ENCODE data around the gene DLL1. TPM values are rescaled to one million over a fixed set of nuclear protein-coding genes. Genes with fewer than 3 reads are reported as not detected.

The DLL1 gene
- total RNA-seq, 1 donor from 2014 or later, result 6.4 TPM

DNA sequence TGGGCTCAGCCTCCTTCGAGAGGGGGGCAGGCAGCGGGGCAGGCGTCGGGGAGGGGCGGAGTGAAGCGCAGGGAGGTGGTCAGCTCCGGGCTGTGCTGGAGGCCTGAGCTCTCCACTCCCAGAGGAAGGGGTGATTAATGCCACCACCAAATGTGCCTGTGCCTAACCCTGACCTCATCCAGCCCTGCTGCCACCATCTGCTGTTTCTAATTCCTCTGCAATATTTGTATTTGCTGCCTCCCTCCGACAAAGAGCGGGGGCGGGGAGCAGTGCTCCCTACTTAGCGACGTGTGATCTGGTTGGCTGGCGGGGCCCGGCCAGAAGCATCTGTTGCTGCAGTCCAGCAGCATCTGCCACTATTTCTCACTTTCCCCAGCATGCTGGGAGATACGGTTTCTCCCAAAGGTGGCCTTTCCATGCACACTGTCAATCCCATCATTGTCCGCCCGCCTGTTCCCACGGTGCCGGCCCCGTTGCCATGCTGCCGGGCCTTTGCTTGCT, 47.0 kb downstream of the DLL1 start:
- DNase-seq (ENCODE audit: low spot score), result peak; percentile 55

DNA sequence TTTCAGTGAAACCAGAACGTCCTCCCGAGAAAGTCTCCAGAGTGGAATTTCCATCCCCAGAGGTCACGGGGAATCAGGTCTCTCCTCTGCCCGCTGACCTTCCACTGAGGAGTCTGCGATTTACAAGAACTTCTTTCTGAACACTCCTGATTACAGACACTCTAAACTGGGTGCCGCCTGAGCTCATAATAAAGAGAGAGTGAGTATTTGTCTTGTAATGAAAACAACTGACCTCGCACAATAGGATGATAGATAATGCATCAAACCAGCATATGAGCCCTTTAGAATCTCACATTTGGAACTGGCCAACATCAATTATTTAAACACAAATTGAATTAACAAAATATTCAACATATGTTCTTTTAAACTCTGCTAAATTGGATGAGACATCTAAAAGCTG, 47.5 kb downstream of the DLL1 start:
- intact Hi-C loops (cut with DNase I), result no loop called here

More for the DNA sequence above, 47.0 kb downstream of the DLL1 start:
- intact Hi-C loops (cut with DNase I), result no loop called here

DNA sequence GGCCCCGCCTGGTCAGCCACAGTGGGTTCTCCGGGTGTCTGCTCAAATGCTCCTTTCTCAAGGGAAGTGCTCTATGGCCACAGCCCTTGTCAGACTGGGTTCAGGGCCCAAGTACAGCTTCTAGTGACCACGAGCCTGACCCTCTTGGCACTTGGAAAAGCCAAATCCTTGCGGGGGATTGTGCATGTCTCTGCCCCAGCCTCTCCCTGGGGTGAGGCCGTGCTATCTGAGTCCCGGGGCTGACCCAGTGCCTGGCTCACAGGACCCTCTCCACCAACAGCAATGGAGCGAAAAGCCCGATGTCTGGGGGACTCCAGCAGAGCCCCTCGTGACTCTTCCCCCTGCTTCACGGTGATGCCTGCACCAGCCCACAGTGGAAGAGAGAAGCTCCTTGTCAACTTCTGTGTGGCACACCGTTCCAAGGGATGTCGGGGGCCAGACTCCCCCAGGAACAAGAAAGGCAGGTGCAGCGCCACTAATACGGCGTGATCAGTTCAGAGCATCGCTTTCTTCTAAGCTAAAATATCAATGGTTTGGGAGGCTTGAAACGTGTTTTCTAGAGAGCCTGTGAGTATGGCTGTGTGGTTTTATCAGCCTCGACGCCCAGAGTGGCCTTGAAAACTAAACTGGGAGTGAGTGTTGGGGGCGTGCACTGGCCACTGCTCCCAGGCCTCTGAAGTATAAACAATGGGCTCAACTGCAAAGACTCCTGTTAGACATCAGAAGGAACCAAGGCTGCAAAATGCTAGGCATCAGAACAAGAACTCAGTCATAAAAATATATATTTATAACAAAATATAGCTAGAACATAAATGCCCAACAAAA, 51.9 kb downstream of the DLL1 start:
- intact Hi-C loops (cut with DNase I), result no loop called here
- DNase-seq (ENCODE audit: low spot score), result peak; percentile 39

More for the DNA sequence above, 47.5 kb downstream of the DLL1 start:
- no peak for DNase-seq (ENCODE audit: low spot score)

DNA sequence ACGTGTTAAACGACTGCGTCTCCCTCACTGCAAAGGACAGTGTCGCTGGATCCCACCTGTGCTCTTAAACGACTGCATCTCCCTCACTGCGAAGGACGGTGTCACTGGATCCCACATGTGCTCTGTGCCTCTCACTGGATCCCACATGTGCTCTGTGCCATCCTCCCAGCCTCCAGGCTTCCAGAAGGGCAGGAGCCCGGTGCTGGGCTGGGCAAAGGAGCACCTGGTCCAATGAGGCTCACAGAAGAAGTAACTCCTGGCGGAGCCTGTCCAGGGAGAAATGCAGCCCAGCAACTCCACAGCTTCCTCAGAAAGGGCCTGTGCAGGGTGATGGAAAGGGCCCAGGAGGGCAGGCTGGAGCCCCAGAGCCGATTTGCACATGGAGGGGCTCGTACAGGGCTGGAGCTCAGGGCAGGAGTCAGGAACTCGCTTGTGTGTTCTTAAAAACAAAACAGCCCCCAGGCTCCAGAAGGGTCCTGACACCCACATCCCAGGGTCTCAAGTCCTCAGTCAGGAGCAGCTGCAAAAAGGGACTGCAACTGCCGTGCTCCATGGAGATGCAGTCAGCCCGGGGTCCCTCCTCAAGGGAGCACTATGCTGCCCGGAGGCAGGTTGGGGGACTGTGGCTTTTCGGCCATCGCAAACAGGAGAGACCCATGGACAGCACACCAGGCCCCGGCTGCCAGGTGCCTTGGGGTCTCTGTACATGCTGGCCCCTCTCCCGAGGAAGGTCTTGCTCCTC, 52.7 kb downstream of the DLL1 start:
- intact Hi-C loops (cut with DNase I), result no loop called here
- DNase-seq (ENCODE audit: low spot score), result peak; percentile 63

DNA sequence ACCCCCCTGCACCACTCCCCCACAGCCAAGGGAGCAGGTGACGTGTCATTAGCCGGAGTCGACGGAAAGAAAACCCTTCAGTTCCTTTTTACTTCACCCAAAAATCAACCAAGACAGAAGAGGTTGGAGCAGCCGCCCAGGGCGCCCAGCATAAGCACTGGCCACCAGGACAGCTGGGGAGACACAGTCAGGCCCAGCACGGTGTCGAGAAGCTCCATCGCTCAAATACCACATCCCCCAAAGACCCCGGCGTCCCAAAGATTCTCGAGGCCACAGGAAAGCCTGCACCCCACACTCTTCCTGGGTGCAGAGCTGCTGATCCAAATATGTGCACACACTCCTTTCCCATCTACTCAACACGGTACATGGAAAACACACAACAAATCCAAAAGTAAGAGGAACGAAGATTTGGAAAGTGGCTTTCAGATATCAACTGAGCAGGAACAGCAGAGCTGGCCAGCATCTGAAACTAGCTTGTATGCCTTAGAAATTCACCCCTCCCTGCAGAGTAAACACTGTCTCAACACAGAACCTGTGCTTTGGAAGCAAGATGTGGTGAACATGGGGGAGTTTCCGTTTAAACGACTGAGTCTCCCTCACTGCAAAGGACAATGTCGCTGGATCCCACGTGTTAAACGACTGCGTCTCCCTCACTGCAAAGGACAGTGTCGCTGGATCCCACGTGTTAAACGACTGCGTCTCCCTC, 54.6 kb downstream of the DLL1 start:
- intact Hi-C loops (cut with DNase I), result no loop called here
- peak; percentile 50 for DNase-seq (ENCODE audit: low spot score)

DNA sequence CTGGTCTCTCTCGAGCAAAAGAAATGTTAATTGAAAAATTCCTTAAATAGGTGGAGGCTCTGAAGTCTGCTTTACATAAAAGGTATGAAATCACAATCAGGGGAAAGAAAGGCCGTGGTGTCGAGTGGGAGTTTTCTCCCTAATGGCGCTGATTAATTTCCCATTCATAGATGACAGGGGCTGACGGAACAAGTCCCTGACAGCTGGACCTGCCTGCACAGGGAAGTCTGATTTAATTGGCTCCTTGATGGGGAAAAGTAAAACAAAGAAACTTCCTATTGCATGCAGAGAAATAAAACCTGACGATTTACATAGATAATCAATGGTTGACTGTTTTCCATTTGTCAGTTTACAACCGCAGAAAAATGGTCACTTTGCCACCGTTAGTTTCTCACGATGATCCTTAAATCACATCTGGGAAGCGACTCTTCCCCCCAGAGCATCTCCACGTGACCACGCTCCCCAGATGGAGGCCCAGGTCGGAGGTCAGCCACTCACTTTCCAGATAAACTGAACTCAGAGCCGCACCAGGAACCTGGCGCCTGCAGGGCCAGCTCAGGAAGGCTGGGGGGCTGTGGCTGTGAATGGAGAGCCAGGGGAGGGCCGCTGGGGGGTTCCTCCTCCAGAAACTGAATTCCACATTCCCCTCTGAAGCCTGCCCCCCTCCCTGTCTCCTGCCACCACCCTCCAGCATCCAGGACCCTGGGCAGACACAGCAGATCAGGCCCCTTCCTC, 55.3 kb downstream of the DLL1 start:
- DNase-seq (ENCODE audit: low spot score), result peak; percentile 36
- intact Hi-C loops (cut with DNase I), result no loop called here

DNA sequence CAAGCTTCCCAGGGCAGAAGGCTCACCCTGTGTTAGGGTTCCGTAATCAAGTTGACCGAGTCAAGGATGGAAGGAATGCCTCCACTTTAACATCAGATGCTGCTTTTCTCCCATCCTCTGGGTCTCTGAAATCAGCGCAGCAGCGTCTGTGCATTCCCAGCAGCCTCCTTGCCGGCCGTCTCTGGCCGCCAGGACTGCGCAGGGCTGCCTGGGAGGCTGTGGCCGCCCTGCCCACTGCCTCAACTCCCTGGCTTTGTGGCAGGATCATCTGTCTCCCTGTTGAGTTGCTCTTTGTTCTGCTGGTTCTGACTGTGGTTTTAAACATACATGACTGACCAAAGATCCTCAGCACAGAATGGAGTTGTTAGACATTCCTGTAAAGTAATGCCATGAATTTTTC, 56.5 kb downstream of the DLL1 start:
- intact Hi-C loops (cut with DNase I), result no loop called here
- DNase-seq (ENCODE audit: low spot score), result peak; percentile 39

DNA sequence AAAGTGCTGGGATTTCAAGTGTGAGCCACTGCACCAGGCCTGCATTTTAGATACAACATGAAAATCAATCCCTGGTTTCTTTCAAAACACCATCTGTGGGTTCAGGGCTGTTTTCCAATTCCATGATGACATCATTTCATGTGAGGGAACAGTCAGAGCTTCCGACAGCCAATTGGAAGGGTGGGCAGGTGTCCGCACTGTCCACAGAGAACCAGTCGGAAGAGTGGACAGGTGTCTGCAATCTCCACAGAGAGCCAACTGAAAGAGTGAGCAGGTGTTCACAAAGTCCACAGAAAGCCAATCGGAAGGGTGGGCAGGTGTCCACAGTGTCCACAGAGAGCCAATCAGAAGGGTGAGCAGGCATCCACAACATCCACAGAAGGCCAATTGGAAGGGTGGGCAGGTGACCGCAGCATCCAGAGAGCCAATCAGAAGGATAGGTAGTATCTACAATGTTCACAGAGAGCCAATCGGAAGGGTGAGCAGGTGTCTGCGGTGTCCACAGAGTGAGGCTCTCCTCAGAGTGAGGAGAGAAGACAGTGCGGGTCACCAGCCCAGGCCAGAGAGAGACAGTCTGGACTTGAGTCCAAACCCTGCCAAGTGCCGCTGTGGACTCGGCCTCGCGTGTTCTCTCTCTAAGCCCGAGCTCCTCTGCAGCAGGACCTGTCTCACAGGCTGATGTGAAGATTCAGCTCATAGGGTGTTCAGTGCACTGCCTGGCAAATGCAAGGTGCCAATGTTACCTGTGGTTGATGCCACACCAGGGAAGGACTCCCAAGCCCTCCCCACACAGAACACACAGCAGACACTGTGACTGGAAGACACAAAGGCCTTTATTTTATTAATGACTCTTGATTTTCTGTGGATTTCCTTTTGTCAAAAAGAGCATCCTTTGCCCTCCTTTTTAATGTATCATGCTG, 57.3 kb downstream of the DLL1 start:
- peak; percentile 64 for DNase-seq (ENCODE audit: low spot score)
- intact Hi-C loops (cut with DNase I), result no loop called here

Small RNAs within 50 kb of the gene (microRNA-seq; reads per million reads assigned to microRNA genes)
- gene MIR4644, result not detected

Other genes starting within 250 kb of the DLL1 start
- gene FAM120B, start 15.7 kb upstream of the DLL1 start, total RNA-seq, result 27.4 TPM